Ramos (cell line): ENCODE data around the gene RAPGEF1.

Source experiments
- in situ Hi-C: fragments of 300-500 bp; cut with MboI; formaldehyde crosslinking; loops from one replicate; pipeline ENCODE4 v1.14.3; 2022; ENCODE audit warnings: low sequenced_read_pairs; ENCODE audit not compliant: unreplicated experiment

RAPGEF1 gene

GRCh38 chr9:131618785-131619184 lies 121.1 kb downstream of the RAPGEF1 start:
- in situ Hi-C loops, result no loop called here

- in situ Hi-C loops, result no loop called here
These were observed 121.8 kb downstream of the RAPGEF1 start for GRCh38 chr9:131618071-131618479.

DNA sequence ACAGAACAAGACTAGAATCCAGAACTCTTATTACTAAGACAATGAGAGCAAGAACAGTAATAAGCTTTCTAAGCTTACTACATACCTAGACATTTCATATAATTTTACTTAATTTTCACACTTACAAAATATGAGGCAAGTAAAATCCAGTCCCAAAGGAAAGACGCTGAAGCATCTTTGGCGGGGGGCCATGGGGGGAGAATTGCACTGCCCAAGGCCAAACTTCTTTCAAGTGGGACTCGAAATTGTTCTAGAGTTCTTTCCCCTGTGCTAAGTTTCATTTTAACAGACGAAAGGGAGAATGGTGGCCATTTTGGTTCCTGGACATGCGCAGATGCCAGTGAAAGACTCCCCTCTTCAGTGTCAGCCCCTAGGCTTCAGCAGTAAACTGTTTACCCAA lies 122.3 kb downstream of the RAPGEF1 start:
- in situ Hi-C loops, result no loop called here

GRCh38 chr9:131616983-131617604 lies 122.8 kb downstream of the RAPGEF1 start:
- in situ Hi-C loops, result no loop called here

DNA sequence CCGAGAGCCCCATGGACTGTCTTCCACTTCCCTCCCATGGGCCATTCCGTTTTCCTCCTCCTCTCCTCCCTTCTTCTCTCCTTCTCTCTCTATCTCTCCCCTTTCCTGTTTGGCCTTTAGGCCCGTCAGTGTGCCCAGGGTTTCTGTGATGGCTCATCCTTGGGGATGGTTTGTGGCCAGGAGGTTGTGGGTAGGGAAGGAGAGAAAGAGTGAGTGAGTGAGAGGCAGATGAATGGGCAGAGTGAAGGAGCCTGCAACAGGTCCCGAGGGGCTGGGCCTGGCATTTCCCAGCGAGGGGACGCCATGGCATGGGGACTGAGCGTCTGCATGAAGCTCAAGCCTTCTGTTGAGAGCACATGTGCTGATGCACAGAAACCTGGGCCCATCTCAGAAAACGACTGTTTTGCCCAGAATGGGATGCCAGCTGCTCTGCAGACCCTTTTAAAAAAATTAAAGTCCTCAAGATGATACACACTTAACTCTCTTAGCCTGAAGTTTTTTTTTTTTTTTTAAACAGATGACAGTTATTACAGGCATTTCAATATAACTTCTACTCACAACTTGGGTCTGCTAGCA lies 125.4 kb downstream of the RAPGEF1 start:
- in situ Hi-C loops, result no loop called here

GRCh38 chr9:131613921-131614320 lies 126.0 kb downstream of the RAPGEF1 start:
- in situ Hi-C loops, result no loop called here

- in situ Hi-C loops, result no loop called here
These were observed 127.0 kb downstream of the RAPGEF1 start for GRCh38 chr9:131612851-131613250.

DNA sequence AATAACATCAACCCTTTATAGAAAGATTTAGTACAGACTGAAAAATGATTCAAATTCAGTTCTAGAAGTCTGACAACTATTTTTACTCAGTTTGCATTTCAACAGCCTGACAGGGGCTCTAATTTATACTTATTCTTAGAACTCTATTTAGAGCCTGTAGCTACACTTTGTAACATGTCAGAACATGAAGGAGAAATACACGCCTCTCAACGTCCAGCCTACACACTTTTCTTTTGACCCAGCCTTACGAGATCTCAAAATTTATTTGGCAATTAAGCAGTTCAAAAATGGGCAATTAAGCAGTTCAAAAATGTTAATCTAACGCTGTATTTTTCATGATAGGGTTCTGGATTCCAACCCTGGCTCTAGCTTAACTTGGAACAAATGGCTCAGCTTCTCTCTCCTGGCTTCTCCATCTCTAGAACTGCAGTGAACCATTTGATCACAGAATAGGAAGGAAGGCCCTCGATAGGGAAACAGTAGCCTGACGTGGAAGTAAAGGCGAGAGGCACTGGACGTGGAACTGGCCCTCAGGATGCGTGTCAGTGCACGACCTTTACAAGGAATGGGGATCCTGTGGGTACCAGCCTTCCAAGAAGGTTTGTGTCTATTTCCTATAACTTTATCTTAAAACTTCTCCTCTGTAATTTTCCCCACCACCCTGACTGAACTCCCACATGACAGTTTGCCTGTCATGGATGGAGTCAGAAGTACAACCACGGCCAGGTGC lies 128.1 kb downstream of the RAPGEF1 start:
- in situ Hi-C loops, result no loop called here

GRCh38 chr9:131610231-131610761 lies 129.6 kb downstream of the RAPGEF1 start:
- in situ Hi-C loops, result no loop called here

DNA sequence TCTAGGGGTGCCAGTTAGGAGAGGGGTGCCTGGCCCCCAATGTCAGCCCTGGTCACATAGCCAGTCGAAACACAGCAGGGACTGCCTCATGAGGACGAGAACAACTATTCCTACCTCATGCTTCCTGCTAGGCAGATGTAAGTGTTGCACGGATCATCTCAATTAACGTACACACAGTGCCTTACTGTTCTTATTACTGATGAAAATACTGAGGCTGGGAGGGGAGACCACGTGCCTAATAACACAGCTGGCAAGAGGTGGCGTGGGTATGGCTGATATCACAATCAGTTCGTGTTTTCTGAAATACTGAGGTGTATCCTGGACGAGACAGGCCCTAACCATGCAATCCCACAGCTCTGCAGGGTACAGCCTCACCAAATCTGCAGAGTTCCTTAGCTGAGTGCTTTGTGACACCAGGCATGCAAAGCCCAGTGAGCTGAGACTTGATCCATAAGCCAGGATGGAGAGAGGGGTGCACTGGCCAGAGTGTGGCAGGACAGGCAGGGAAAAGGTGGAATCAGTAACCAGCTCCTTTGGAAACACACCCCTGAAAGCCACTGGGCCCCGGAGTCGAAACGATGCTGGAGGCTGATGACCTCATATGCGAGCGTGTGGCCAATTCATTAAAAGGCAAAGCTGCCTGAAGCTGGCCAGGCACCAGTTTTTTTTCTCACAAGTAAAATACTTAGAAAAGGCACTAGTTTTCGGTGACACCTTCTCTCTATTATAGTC lies 130.6 kb downstream of the RAPGEF1 start:
- in situ Hi-C loops, result loop anchor here (10.0 kb wide), 1 partner anchor 136 kb away; the partner anchor contains the start of gene RAPGEF1

DNA sequence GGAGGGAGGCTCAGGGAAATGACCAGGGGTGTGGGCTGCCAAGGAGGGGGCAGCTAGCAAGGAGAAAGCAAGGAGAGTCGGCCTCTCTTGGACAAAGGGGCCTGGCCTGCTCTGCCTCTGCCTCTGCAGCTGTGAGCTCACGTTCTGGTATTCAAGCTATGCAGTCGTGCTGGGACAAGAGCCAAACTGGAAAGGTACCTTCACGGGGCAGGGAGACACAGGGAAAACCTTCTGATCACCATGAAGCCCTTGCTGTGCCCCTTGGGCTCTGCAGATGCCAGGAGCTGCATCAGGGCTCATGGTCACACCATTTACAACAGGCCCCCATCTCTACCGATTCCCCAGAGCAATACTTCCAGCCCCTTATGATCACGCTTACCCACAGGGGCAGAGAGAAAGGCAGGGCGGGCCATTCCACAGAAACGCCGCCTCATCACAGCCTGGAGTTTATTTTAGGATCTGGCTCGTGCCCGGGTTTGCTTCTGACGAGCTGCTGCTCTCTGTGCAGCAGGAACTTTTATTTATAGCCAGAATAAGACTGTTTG lies 131.3 kb downstream of the RAPGEF1 start:
- in situ Hi-C loops, result loop anchor here (10.0 kb wide), 1 partner anchor 136 kb away; the partner anchor contains the start of gene RAPGEF1

DNA sequence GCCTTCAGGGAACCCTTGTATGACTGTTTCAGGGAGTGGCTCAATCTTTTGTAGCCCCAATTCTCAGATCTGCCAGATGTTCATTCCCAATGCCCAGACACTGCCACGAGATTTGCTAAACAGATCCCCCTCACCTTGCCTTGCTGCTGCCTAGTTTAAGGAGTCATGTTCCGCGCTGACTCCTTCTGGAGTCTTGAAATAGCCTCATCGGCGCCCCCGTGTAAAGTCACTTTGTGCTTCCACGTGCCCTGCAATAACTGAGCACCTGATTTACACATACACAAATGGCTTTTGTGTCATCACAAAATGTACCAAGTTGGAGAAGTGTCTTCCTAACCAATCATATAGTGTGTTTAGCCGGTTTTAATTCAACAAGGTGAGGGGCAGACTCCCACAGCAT lies 132.3 kb downstream of the RAPGEF1 start:
- in situ Hi-C loops, result loop anchor here (10.0 kb wide), 1 partner anchor 137 kb away; the partner anchor contains the start of gene RAPGEF1

GRCh38 chr9:131606896-131607567 lies 132.8 kb downstream of the RAPGEF1 start:
- in situ Hi-C loops, result loop anchor here (10.0 kb wide), 1 partner anchor 138 kb away; the partner anchor contains the start of gene RAPGEF1

- in situ Hi-C loops, result loop anchor here (10.0 kb wide), 1 partner anchor 139 kb away; the partner anchor contains the start of gene RAPGEF1
These were observed 133.9 kb downstream of the RAPGEF1 start for GRCh38 chr9:131605770-131606590.

GRCh38 chr9:131603711-131604439 lies 136.0 kb downstream of the RAPGEF1 start:
- in situ Hi-C loops, result loop anchor here (10.0 kb wide), 1 partner anchor 141 kb away; the partner anchor contains the start of gene RAPGEF1

DNA sequence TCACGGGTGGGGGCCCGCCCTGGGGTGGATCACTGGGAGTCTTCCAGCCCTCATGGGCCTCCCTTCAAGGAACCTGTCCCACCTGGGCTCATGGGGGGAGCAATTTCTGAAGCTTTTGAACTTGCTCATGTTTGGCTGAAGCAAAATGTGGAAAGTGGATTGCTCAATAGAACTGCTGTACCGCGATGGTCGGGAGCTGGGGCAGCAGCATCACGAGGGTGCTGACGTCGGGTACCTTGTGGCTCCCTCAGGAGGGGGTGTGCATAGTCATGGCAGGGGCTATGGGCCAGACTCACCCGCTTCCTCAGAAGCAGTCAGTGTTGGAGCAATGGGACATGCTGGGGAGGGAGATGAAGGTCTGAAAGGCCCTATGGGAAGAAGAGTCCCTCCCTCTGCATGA lies 136.7 kb downstream of the RAPGEF1 start:
- in situ Hi-C loops, result loop anchor here (10.0 kb wide), 1 partner anchor 142 kb away; the partner anchor contains the start of gene RAPGEF1

GRCh38 chr9:131601683-131602181 lies 138.1 kb downstream of the RAPGEF1 start:
- in situ Hi-C loops, result loop anchor here (10.0 kb wide), 1 partner anchor 143 kb away; the partner anchor contains the start of gene RAPGEF1
